GM23338 (cell line): ENCODE results near the gene INPP1. TPM values are rescaled to one million over a fixed set of nuclear protein-coding genes. Genes with fewer than 3 reads are reported as not detected.

Experiments used
- ATAC-seq: fragments of 200-7000 bp; cut with Tn5 transposase; 3 replicates; pipeline ENCODE4 v1.9.1; 2020
- DNase-seq: peaks from one replicate; pipeline ENCODE4 v3.0.0-alpha.2; 2015; ENCODE audit warnings: low spot score
- H2AFZ ChIP-seq: fragments of 200-600 bp; sonication (generic); 2 replicates; pipeline ENCODE4 v1.8.0; 2016; ENCODE audit warnings: antibody characterized with exemption, mild to moderate bottlenecking, moderate library complexity
- H3F3A ChIP-seq: fragments of 200-600 bp; sonication (generic); replicated peaks from 2 replicates; pipeline ENCODE4 v1.8.0; 2017; ENCODE audit warnings: antibody characterized with exemption, mixed run types, low read depth
- H3K27ac ChIP-seq: fragments of 200-600 bp; sonication (generic); 2 replicates; pipeline ENCODE4 v1.6.1; 2016; ENCODE audit warnings: low read depth
- H3K27me3 ChIP-seq: fragments of 200-600 bp; sonication (generic); 2 replicates; pipeline ENCODE4 v1.8.0; 2016; ENCODE audit warnings: mild to moderate bottlenecking, mixed run types, moderate library complexity; ENCODE audit not compliant: insufficient read depth
- H3K36me3 ChIP-seq: fragments of 200-600 bp; sonication (generic); 2 replicates; pipeline ENCODE4 v1.8.0; 2016; ENCODE audit warnings: mild to moderate bottlenecking; ENCODE audit not compliant: insufficient read depth
- H3K4me1 ChIP-seq: fragments of 200-600 bp; sonication (generic); 2 replicates; pipeline ENCODE4 v1.8.0; 2016; ENCODE audit warnings: mild to moderate bottlenecking, moderate library complexity; ENCODE audit not compliant: insufficient read depth
- H3K4me2 ChIP-seq: fragments of 200-600 bp; sonication (generic); 2 replicates; pipeline ENCODE4 v1.7.1; 2017; ENCODE audit warnings: mixed run types
- H3K4me3 ChIP-seq: fragments of 200-600 bp; sonication (generic); 2 replicates; pipeline ENCODE4 v1.6.1; 2016; ENCODE audit warnings: mixed run types
- H3K79me2 ChIP-seq: fragments of 200-600 bp; sonication (generic); replicated peaks from 2 replicates; pipeline ENCODE4 v1.8.0; 2017; ENCODE audit warnings: mild to moderate bottlenecking; ENCODE audit not compliant: insufficient read depth
- H3K9me2 ChIP-seq: fragments of 200-600 bp; sonication (generic); 2 replicates; pipeline ENCODE4 v1.8.0; 2017; ENCODE audit not compliant: insufficient read depth
- H4K20me1 ChIP-seq: fragments of 200-600 bp; sonication (generic); replicated peaks from 2 replicates; pipeline ENCODE4 v1.8.0; 2017; ENCODE audit warnings: mild to moderate bottlenecking; ENCODE audit not compliant: insufficient read depth
- H3K27ac Mint-ChIP-seq: 2 replicates; pipeline ENCODE4 v1.8.0; 2020; ENCODE audit warnings: inconsistent platforms, mild to moderate bottlenecking, moderate library complexity, mixed read lengths
- H3K27me3 Mint-ChIP-seq: 3 replicates; pipeline ENCODE4 v1.8.0; 2022; ENCODE audit warnings: low read depth, mild to moderate bottlenecking, moderate library complexity, mixed read lengths, inconsistent platforms; ENCODE audit not compliant: insufficient read depth, poor library complexity
- H3K36me3 Mint-ChIP-seq: 3 replicates; pipeline ENCODE4 v1.8.0; 2021; ENCODE audit warnings: low read depth, mild to moderate bottlenecking, inconsistent platforms, moderate library complexity, mixed read lengths
- H3K4me1 Mint-ChIP-seq: 3 replicates; pipeline ENCODE4 v1.8.0; 2020; ENCODE audit warnings: mild to moderate bottlenecking, inconsistent platforms, mixed read lengths
- H3K4me3 Mint-ChIP-seq: 3 replicates; pipeline ENCODE4 v1.8.0; 2021; ENCODE audit warnings: moderate library complexity, mild to moderate bottlenecking, inconsistent platforms, mixed read lengths
- H3K9me3 Mint-ChIP-seq: 3 replicates; pipeline ENCODE4 v1.8.0; 2020; ENCODE audit warnings: moderate library complexity, mild to moderate bottlenecking, inconsistent platforms, mixed read lengths
- CREB1 ChIP-seq: fragments of 250-450 bp; sonication (Bioruptor Pico); IDR thresholded peaks from 2 replicates; pipeline ENCODE4 v1.5.0; 2020; ENCODE audit warnings: low read depth, mild to moderate bottlenecking, moderate library complexity
- CTCF ChIP-seq, 2 experiments: fragments of 200-600 bp in 1 of 2; sonication (generic) in 1 of 2; conservative IDR thresholded peaks; 2 replicates each; pipeline versions ENCODE4 v1.5.1 to v1.6.1; 2016 to 2017; ENCODE audit warnings: antibody characterized with exemption in 2 of 2, low read depth in 2 of 2, mild to moderate bottlenecking in 2 of 2, moderate library complexity in 1 of 2
- ETS1 ChIP-seq: IDR thresholded peaks from 2 replicates; pipeline ENCODE4 v1.6.1; 2016; ENCODE audit warnings: antibody characterized with exemption
- EZH2 ChIP-seq: fragments of 200-600 bp; sonication (generic); IDR thresholded peaks from one replicate; pipeline ENCODE4 v1.8.0; 2017; ENCODE audit warnings: antibody characterized with exemption, mild to moderate bottlenecking, low read depth; ENCODE audit not compliant: unreplicated experiment
- EZH2phosphoT487 ChIP-seq: fragments of 200-600 bp; sonication (generic); IDR thresholded peaks from one replicate; pipeline ENCODE4 v1.8.1; 2018; ENCODE audit warnings: antibody characterized with exemption; ENCODE audit not compliant: unreplicated experiment
- JUNB ChIP-seq: IDR thresholded peaks from one replicate; pipeline ENCODE4 v1.6.1; 2016; ENCODE audit warnings: antibody characterized with exemption; ENCODE audit not compliant: unreplicated experiment
- NANOG ChIP-seq: IDR thresholded peaks from 2 replicates; pipeline ENCODE4 v1.6.1; 2016; ENCODE audit warnings: antibody characterized with exemption, borderline replicate concordance
- POLR2AphosphoS5 ChIP-seq: IDR thresholded peaks from 2 replicates; pipeline ENCODE4 v1.6.1; 2016; ENCODE audit warnings: antibody characterized with exemption, low read depth
- REST ChIP-seq: IDR thresholded peaks from one replicate; pipeline ENCODE4 v1.6.1; 2018; ENCODE audit warnings: antibody characterized with exemption; ENCODE audit not compliant: unreplicated experiment
- STAT1 ChIP-seq: IDR thresholded peaks from one replicate; pipeline ENCODE4 v1.6.1; 2016; ENCODE audit warnings: antibody characterized with exemption; ENCODE audit not compliant: unreplicated experiment
- ZNF114 ChIP-seq: fragments of 250-450 bp; sonication (Bioruptor Pico); IDR thresholded peaks from 2 replicates; pipeline ENCODE4 v1.5.0; 2020; ENCODE audit warnings: mild to moderate bottlenecking, moderate library complexity
- ZNF331 ChIP-seq: fragments of 250-450 bp; sonication (Bioruptor Pico); IDR thresholded peaks from 2 replicates; pipeline ENCODE4 v1.5.0; 2020; ENCODE audit warnings: low read depth, mild to moderate bottlenecking, moderate library complexity
- ZNF462 ChIP-seq: fragments of 250-450 bp; sonication (Bioruptor Pico); IDR thresholded peaks from 2 replicates; pipeline ENCODE4 v1.5.0; 2020; ENCODE audit warnings: mild to moderate bottlenecking, moderate library complexity
- polyA plus RNA-seq: library from polyadenylated mRNA; unstranded; fragments of >200 nt; fragmentation: Nextera tagmentation; extraction: Ambion mirVana; gene quantifications from 2 replicates; pipeline ENCODE4 v1.2.1, GENCODE V29; 2016
- total RNA-seq: library from RNA; depleted of rRNA; stranded (reverse); fragments of >200 nt; shearing (Covaris generic); gene quantifications from 2 replicates; pipeline ENCODE4 v1.2.3, GENCODE V29; 2014

Gene INPP1
- total and polyA plus RNA-seq, 2 experiments from 2014 or later, result 2.6 to 6.5 TPM

- TF ChIP-seq POLR2AphosphoS5 (no peak), ZNF331 (CRISPR knock-in tag) (no peak), ETS1 (no peak), STAT1 (no peak), EZH2phosphoT487 (no peak), JUNB (no peak), ZNF114 (CRISPR knock-in tag) (no peak), CTCF (conservative IDR thresholded peaks at IDR 0.05; ENCODE audit: low read depth in 2 of 2) (no peak), ZNF462 (no peak), NANOG (no peak), CREB1 (no peak), EZH2 (no peak), REST (no peak)
- ATAC-seq (no peak), DNase-seq (no peak)
- no peak overlapping the region for H3K27ac ChIP-seq
- H3K27me3 Mint-ChIP-seq, result peaks cover 2% of the 10 kb centered on the region
- H3K36me3 Mint-ChIP-seq, result no peaks in the 10 kb centered on the region
- H3K4me3 Mint-ChIP-seq, result no peak overlapping the region
- no peaks in the 10 kb centered on the region for H3K36me3 ChIP-seq
- no peaks in the 10 kb centered on the region for H3K27me3 ChIP-seq
- no peak overlapping the region for H3K4me2 ChIP-seq
- H3K4me1 ChIP-seq, result peaks cover 7% of the 10 kb centered on the region; the same call in 1 of the 2 replicates
- peak overlapping the region; percentile 43; the same call in 1 of the 2 replicates for H2AFZ ChIP-seq
- H3F3A ChIP-seq, result no peaks in the 10 kb centered on the region
- H3K79me2 ChIP-seq, result no peaks in the 10 kb centered on the region
- no peaks in the 10 kb centered on the region for H4K20me1 ChIP-seq
- H3K4me3 ChIP-seq, result no peak overlapping the region
- H3K4me1 Mint-ChIP-seq, result peaks cover 2% of the 10 kb centered on the region; the same call in 1 of the 3 replicates
- no peak overlapping the region for H3K27ac Mint-ChIP-seq
- H3K9me2 ChIP-seq, result no peaks in the 10 kb centered on the region
- H3K9me3 Mint-ChIP-seq, result no peaks in the 10 kb centered on the region
These were observed 37.6 kb downstream of the INPP1 start for GRCh38 chr2:190380962-190381412.
